Endodermal cell (in vitro differentiated cells): Measurements from ENCODE around the gene LYRM2. TPM values are rescaled to one million over a fixed set of nuclear protein-coding genes. Genes with fewer than 3 reads are reported as not detected.

Source experiments
- DNase-seq: peaks from one replicate; pipeline ENCODE4 v3.0.0-alpha.2; 2017
- H3K27ac ChIP-seq: 2 replicates; pipeline ENCODE4 v1.5.1; 2013; ENCODE audit warnings: mild to moderate bottlenecking, low read depth, low read length, moderate library complexity
- H3K27me3 ChIP-seq: 2 replicates; pipeline ENCODE4 v1.6.1; 2013; ENCODE audit warnings: mild to moderate bottlenecking, low read length, moderate library complexity; ENCODE audit not compliant: insufficient read depth, control insufficient read depth, poor library complexity, severe bottlenecking
- H3K36me3 ChIP-seq: 2 replicates; pipeline ENCODE4 v1.7.0; 2013; ENCODE audit warnings: mild to moderate bottlenecking, low read length, moderate library complexity; ENCODE audit not compliant: control insufficient read depth, insufficient read depth
- H3K4me1 ChIP-seq: one replicate; pipeline ENCODE4 v1.7.0; 2013; ENCODE audit warnings: low read length; ENCODE audit not compliant: control insufficient read depth, insufficient read depth
- H3K4me3 ChIP-seq: 2 replicates; pipeline ENCODE4 v1.5.1; 2013; ENCODE audit warnings: mild to moderate bottlenecking, low read length, moderate library complexity
- H3K9ac ChIP-seq: 2 replicates; pipeline ENCODE4 v1.6.1; 2013; ENCODE audit warnings: mild to moderate bottlenecking, low read length, moderate library complexity; ENCODE audit not compliant: poor library complexity, severe bottlenecking; ENCODE audit errors: extremely low read depth
- H3K9me3 ChIP-seq: 2 replicates; pipeline ENCODE4 v1.6.1; 2013; ENCODE audit warnings: mild to moderate bottlenecking, low read length, moderate library complexity; ENCODE audit not compliant: control insufficient read depth
- H3K27ac Mint-ChIP-seq: 2 replicates; pipeline ENCODE4 v1.8.0; 2020; ENCODE audit warnings: mixed read lengths
- H3K27me3 Mint-ChIP-seq: 2 replicates; pipeline ENCODE4 v1.8.0; 2021; ENCODE audit warnings: mild to moderate bottlenecking, mixed read lengths; ENCODE audit not compliant: insufficient read depth
- H3K36me3 Mint-ChIP-seq: 2 replicates; pipeline ENCODE4 v1.8.0; 2020; ENCODE audit warnings: low read depth, mixed read lengths
- H3K4me1 Mint-ChIP-seq: 2 replicates; pipeline ENCODE4 v1.8.0; 2020; ENCODE audit warnings: mixed read lengths
- H3K4me3 Mint-ChIP-seq: 2 replicates; pipeline ENCODE4 v1.8.0; 2020; ENCODE audit warnings: mild to moderate bottlenecking, moderate library complexity, mixed read lengths
- H3K9me3 Mint-ChIP-seq: 2 replicates; pipeline ENCODE4 v1.8.0; 2020; ENCODE audit warnings: mild to moderate bottlenecking, mixed read lengths
- WGBS, 2 experiments: methylation state at CpG; one replicate each; pipeline versions ENCODE4 v1.1.5 to v1.1.7; 2013; ENCODE audit warnings: missing lambda C conversion rate in 2 of 2, mixed read lengths in 1 of 2; ENCODE audit not compliant: insufficient coverage in 1 of 2, insufficient read length in 1 of 2; 5-methylcytosine and 5-hydroxymethylcytosine counted together
- total RNA-seq, 2 donors: library from RNA; stranded (reverse); fragmentation: NEBNext Ultra II Directional in 1 of 2; extraction: Animal tissue kit (Norgen Biotek cat#: 25700) in 1 of 2; gene quantifications; 2 replicates in 1 of 2; 3 replicates in 1 of 2; pipeline ENCODE4 v1.2.1, GENCODE V29; 2021
- TF ChIP-seq, protein P1 (sequence below): fragments of 200-600 bp; sonication (generic); conservative IDR thresholded peaks from 2 replicates; pipeline ENCODE4 v1.5.0; 2021; ENCODE audit warnings: antibody characterized with exemption, mild to moderate bottlenecking

Gene LYRM2
- total RNA-seq, 2 donors from 2014 or later: 20.4 to 21.9 TPM

- Histone ChIP-seq H3K9me3 (no peaks in the 10 kb centered on the region), H3K4me3 (no peak overlapping the region), H3K9ac (no peak overlapping the region), H3K36me3 (peaks cover 94% of the 10 kb centered on the region), H3K4me1 (no peaks in the 10 kb centered on the region), H3K27ac (no peak overlapping the region), H3K27me3 (no peaks in the 10 kb centered on the region)
- WGBS, 2 experiments: 92 to 94% methylated on average over 7 of the region's 7 CpGs
- peak overlapping the region; percentile 44 for H3K27ac Mint-ChIP-seq
- peaks cover 18% of the 10 kb centered on the region for H3K4me1 Mint-ChIP-seq
- TF ChIP-seq, protein P1, sequence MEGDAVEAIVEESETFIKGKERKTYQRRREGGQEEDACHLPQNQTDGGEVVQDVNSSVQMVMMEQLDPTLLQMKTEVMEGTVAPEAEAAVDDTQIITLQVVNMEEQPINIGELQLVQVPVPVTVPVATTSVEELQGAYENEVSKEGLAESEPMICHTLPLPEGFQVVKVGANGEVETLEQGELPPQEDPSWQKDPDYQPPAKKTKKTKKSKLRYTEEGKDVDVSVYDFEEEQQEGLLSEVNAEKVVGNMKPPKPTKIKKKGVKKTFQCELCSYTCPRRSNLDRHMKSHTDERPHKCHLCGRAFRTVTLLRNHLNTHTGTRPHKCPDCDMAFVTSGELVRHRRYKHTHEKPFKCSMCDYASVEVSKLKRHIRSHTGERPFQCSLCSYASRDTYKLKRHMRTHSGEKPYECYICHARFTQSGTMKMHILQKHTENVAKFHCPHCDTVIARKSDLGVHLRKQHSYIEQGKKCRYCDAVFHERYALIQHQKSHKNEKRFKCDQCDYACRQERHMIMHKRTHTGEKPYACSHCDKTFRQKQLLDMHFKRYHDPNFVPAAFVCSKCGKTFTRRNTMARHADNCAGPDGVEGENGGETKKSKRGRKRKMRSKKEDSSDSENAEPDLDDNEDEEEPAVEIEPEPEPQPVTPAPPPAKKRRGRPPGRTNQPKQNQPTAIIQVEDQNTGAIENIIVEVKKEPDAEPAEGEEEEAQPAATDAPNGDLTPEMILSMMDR: no peak
- H3K9me3 Mint-ChIP-seq: no peaks in the 10 kb centered on the region
- H3K27me3 Mint-ChIP-seq: no peaks in the 10 kb centered on the region
- no peak for DNase-seq
- H3K36me3 Mint-ChIP-seq: peaks cover 89% of the 10 kb centered on the region
- H3K4me3 Mint-ChIP-seq: no peak overlapping the region
These were observed 37.6 kb upstream of the LYRM2 start for GRCh38 chr6:89675949-89676748.

DNA sequence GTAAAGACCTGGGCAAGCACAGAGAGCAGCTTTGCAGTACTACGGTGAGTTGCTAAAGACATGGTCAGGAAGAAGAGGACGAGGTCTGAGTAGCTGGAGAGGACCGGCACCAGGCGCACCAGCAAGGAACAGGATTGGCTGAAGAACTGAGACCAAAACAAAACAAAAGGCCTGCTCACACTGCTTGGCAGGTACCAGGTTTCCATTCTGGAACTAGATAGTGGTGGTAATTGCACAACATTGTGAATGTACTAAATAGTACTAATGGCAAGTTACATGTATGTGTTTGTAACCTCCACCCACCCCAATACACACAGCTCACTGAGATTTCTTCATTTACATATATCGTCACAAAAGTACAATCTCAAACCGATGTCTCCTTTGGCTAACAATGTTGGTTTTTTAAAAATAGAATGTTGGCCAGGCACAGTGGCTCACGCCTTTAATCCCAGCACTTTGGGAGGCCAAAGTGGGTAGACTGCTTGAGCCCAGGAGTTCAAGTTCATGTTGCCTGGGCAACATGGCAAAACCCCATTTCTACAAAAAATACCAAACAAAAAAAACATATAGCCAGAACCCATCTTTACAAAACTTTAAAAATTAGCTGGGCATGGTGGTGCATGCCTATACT, 32.5 kb upstream of the LYRM2 start:
- Histone ChIP-seq H3K9me3 (no peaks in the 10 kb centered on the region), H3K27me3 (no peaks in the 10 kb centered on the region), H3K36me3 (peaks cover 93% of the 10 kb centered on the region), H3K9ac (no peak overlapping the region), H3K4me3 (no peak overlapping the region), H3K27ac (peak overlapping the region; percentile 14), H3K4me1 (peaks cover 5% of the 10 kb centered on the region)
- DNase-seq: no peak
- TF ChIP-seq, protein P1: no peak
- Mint-ChIP-seq H3K36me3 (peaks cover 84% of the 10 kb centered on the region), H3K4me1 (peaks cover 24% of the 10 kb centered on the region), H3K9me3 (no peaks in the 10 kb centered on the region), H3K27ac (peak overlapping the region; percentile 84), H3K27me3 (no peaks in the 10 kb centered on the region), H3K4me3 (no peak overlapping the region)
- 96 to 100% methylated on average over 4 to 7 of the region's 7 CpGs for WGBS, 2 experiments

GRCh38 chr6:89669002-89669401, 30.5 kb upstream of the LYRM2 start:
- no peak for DNase-seq
- 70% methylated on average over 5 of the region's 6 CpGs; no CpG with 5 or more reads in 1 of the 2 experiments for whole genome bisulfite sequencing, 2 experiments
- Mint-ChIP-seq H3K4me1 (peaks cover 24% of the 10 kb centered on the region), H3K36me3 (peaks cover 80% of the 10 kb centered on the region), H3K4me3 (no peak overlapping the region), H3K27ac (peak overlapping the region; percentile 80), H3K9me3 (no peaks in the 10 kb centered on the region), H3K27me3 (no peaks in the 10 kb centered on the region)
- no peak overlapping the region for H3K9ac ChIP-seq
- no peaks in the 10 kb centered on the region for H3K9me3 ChIP-seq
- H3K4me1 ChIP-seq: peaks cover 5% of the 10 kb centered on the region
- H3K27ac ChIP-seq: no peak overlapping the region
- H3K4me3 ChIP-seq: no peak overlapping the region
- no peaks in the 10 kb centered on the region for H3K27me3 ChIP-seq
- peaks cover 92% of the 10 kb centered on the region for H3K36me3 ChIP-seq
- TF ChIP-seq, protein P1: no peak
